Stimulated activated CD8-positive, alpha-beta memory T cell treated with anti-CD3 and anti-CD28 coated beads, Interleukin-4, amount 100 ng/mL, for 24 hours (primary cell): ENCODE data around the gene RASGRP3.
"Not testable (repeated sequence)": the region's sequence is repeated elsewhere in the genome, so short reads cannot be mapped to it uniquely, and the experiment has no call there.

Experiments used
- DNase-seq: peaks from one replicate; pipeline ENCODE4 v3.0.0-alpha.2; 2020; ENCODE audit warnings: low read depth

Gene RASGRP3

GRCh38 chr2:33457556-33458247 lies 18.7 kb upstream of the RASGRP3 start:
- DNase-seq, result no peak

- no peak for DNase-seq
Measured at GRCh38 chr2:33458248-33458819, 18.1 kb upstream of the RASGRP3 start.

- DNase-seq, result no peak
Measured at GRCh38 chr2:33459745-33460144, 16.7 kb upstream of the RASGRP3 start.

GRCh38 chr2:33462512-33462911 lies 13.9 kb upstream of the RASGRP3 start:
- not testable (repeated sequence) for DNase-seq

GRCh38 chr2:33467413-33467812 lies 9.0 kb upstream of the RASGRP3 start:
- DNase-seq, result no peak

- DNase-seq, result no peak
Measured at GRCh38 chr2:33469238-33469637, 7.2 kb upstream of the RASGRP3 start.

- peak; percentile 55 for DNase-seq
Measured at GRCh38 chr2:33475224-33476130, 972 bp upstream of the RASGRP3 start.

GRCh38 chr2:33476793-33477190 lies 343 bp downstream of the RASGRP3 start:
- DNase-seq, result no peak

- no peak for DNase-seq
Measured at GRCh38 chr2:33477473-33478468, 1.3 kb downstream of the RASGRP3 start.

- no peak for DNase-seq
Measured at GRCh38 chr2:33478968-33479731, 2.7 kb downstream of the RASGRP3 start.

- no peak for DNase-seq
Measured at GRCh38 chr2:33482518-33482917, 6.1 kb downstream of the RASGRP3 start.

- DNase-seq, result no peak
Measured at GRCh38 chr2:33484042-33484621, 7.7 kb downstream of the RASGRP3 start.

- no peak for DNase-seq
Measured at GRCh38 chr2:33485051-33485450, 8.6 kb downstream of the RASGRP3 start.

GRCh38 chr2:33486544-33486943 lies 10.1 kb downstream of the RASGRP3 start:
- DNase-seq, result no peak

- no peak for DNase-seq
Measured at GRCh38 chr2:33488178-33488690, 11.8 kb downstream of the RASGRP3 start.

- DNase-seq, result no peak
Measured at GRCh38 chr2:33488715-33489540, 12.5 kb downstream of the RASGRP3 start.

GRCh38 chr2:33489835-33490431 lies 13.5 kb downstream of the RASGRP3 start:
- no peak for DNase-seq

GRCh38 chr2:33491441-33492084 lies 15.1 kb downstream of the RASGRP3 start:
- DNase-seq, result no peak
